ENCODE measurements around the gene SORBS1.

The SORBS1 gene

DNA sequence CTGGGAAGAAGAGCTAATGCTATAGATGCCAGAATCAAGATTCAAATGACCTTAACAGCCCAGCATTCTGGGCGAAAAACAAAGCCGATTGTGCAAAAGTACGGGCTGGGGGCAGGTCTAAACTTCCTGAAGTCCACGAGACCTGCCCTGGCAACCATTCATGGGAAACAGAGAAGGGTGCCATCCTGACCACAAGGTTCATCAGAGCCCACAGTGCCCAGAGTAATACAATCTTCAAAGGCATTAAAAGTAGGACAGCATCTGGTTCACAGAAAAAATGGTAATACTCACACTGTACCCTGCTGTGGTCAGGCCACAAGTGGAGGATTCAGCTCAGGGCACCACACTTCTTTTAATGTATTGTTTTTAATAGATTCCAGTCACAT is 36.1 kb downstream of the SORBS1 start:
- Histone ChIP-seq H3K27ac (ENCODE audit: extremely low read depth, low read depth, low read length) (no peak overlapping the region), H3K4me3 (ENCODE audit: low read depth, low read length) (no peak overlapping the region), H3K4me1 (ENCODE audit: control insufficient read depth, insufficient read depth, low read length) (no peaks in the 10 kb centered on the region), H3K9me3 (ENCODE audit: control insufficient read depth, insufficient read depth, low read depth, low read length) (no peaks in the 10 kb centered on the region), H3K36me3 (ENCODE audit: control insufficient read depth in 2 of 2, insufficient read depth in 1 of 2, low read length in 2 of 2) (no peaks in the 10 kb centered on the region)
- ChIA-PET CTCF (interaction anchor here (0.7 kb wide), 1 partner anchor 103 kb away, joined by 3 read pairs; no protein-coding TSS in a partner anchor), POLR2A (no interaction called here)
- TF ChIP-seq ZNF670 (tag by site-specific recombination; IDR thresholded peaks at IDR 0.05; ENCODE audit: low read depth) (no peak), IKZF3 (tag by site-specific recombination; IDR thresholded peaks at IDR 0.05) (no peak), SALL2 (tag by site-specific recombination; IDR thresholded peaks at IDR 0.05; ENCODE audit: borderline replicate concordance) (no peak), FEZF1 (tag by site-specific recombination; IDR thresholded peaks at IDR 0.05) (no peak), ZNF548 (tag by site-specific recombination; IDR thresholded peaks at IDR 0.05) (no peak), ZNF239 (tag by site-specific recombination; IDR thresholded peaks at IDR 0.05) (no peak), KLF9 (tag by site-specific recombination; IDR thresholded peaks at IDR 0.05; ENCODE audit: low read depth) (no peak), ZNF416 (tag by site-specific recombination; IDR thresholded peaks at IDR 0.05) (no peak), SP7 (tag by site-specific recombination; IDR thresholded peaks at IDR 0.05) (no peak), ZNF324 (tag by site-specific recombination; IDR thresholded peaks at IDR 0.05) (no peak), ZNF585B (tag by site-specific recombination; IDR thresholded peaks at IDR 0.05) (no peak)
- TF ChIP-seq, protein P1, sequence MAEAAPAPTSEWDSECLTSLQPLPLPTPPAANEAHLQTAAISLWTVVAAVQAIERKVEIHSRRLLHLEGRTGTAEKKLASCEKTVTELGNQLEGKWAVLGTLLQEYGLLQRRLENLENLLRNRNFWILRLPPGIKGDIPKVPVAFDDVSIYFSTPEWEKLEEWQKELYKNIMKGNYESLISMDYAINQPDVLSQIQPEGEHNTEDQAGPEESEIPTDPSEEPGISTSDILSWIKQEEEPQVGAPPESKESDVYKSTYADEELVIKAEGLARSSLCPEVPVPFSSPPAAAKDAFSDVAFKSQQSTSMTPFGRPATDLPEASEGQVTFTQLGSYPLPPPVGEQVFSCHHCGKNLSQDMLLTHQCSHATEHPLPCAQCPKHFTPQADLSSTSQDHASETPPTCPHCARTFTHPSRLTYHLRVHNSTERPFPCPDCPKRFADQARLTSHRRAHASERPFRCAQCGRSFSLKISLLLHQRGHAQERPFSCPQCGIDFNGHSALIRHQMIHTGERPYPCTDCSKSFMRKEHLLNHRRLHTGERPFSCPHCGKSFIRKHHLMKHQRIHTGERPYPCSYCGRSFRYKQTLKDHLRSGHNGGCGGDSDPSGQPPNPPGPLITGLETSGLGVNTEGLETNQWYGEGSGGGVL (tag by site-specific recombination; IDR thresholded peaks at IDR 0.05), result no peak
- TF ChIP-seq, protein P2, sequence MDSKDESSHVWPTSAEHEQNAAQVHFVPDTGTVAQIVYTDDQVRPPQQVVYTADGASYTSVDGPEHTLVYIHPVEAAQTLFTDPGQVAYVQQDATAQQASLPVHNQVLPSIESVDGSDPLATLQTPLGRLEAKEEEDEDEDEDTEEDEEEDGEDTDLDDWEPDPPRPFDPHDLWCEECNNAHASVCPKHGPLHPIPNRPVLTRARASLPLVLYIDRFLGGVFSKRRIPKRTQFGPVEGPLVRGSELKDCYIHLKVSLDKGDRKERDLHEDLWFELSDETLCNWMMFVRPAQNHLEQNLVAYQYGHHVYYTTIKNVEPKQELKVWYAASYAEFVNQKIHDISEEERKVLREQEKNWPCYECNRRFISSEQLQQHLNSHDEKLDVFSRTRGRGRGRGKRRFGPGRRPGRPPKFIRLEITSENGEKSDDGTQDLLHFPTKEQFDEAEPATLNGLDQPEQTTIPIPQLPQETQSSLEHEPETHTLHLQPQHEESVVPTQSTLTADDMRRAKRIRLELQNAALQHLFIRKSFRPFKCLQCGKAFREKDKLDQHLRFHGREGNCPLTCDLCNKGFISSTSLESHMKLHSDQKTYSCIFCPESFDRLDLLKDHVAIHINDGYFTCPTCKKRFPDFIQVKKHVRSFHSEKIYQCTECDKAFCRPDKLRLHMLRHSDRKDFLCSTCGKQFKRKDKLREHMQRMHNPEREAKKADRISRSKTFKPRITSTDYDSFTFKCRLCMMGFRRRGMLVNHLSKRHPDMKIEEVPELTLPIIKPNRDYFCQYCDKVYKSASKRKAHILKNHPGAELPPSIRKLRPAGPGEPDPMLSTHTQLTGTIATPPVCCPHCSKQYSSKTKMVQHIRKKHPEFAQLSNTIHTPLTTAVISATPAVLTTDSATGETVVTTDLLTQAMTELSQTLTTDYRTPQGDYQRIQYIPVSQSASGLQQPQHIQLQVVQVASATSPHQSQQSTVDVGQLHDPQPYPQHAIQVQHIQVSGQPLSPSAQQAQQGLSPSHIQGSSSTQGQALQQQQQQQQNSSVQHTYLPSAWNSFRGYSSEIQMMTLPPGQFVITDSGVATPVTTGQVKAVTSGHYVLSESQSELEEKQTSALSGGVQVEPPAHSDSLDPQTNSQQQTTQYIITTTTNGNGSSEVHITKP (tag by site-specific recombination; IDR thresholded peaks at IDR 0.05), result no peak
- TF ChIP-seq, protein P3, sequence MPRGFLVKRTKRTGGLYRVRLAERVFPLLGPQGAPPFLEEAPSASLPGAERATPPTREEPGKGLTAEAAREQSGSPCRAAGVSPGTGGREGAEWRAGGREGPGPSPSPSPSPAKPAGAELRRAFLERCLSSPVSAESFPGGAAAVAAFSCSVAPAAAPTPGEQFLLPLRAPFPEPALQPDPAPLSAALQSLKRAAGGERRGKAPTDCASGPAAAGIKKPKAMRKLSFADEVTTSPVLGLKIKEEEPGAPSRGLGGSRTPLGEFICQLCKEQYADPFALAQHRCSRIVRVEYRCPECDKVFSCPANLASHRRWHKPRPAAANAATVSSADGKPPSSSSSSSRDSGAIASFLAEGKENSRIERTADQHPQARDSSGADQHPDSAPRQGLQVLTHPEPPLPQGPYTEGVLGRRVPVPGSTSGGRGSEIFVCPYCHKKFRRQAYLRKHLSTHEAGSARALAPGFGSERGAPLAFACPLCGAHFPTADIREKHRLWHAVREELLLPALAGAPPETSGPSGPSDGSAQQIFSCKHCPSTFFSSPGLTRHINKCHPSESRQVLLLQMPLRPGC (tag by site-specific recombination; IDR thresholded peaks at IDR 0.05), result no peak
- TF ChIP-seq, protein P4, sequence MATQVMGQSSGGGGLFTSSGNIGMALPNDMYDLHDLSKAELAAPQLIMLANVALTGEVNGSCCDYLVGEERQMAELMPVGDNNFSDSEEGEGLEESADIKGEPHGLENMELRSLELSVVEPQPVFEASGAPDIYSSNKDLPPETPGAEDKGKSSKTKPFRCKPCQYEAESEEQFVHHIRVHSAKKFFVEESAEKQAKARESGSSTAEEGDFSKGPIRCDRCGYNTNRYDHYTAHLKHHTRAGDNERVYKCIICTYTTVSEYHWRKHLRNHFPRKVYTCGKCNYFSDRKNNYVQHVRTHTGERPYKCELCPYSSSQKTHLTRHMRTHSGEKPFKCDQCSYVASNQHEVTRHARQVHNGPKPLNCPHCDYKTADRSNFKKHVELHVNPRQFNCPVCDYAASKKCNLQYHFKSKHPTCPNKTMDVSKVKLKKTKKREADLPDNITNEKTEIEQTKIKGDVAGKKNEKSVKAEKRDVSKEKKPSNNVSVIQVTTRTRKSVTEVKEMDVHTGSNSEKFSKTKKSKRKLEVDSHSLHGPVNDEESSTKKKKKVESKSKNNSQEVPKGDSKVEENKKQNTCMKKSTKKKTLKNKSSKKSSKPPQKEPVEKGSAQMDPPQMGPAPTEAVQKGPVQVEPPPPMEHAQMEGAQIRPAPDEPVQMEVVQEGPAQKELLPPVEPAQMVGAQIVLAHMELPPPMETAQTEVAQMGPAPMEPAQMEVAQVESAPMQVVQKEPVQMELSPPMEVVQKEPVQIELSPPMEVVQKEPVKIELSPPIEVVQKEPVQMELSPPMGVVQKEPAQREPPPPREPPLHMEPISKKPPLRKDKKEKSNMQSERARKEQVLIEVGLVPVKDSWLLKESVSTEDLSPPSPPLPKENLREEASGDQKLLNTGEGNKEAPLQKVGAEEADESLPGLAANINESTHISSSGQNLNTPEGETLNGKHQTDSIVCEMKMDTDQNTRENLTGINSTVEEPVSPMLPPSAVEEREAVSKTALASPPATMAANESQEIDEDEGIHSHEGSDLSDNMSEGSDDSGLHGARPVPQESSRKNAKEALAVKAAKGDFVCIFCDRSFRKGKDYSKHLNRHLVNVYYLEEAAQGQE (tag by site-specific recombination; IDR thresholded peaks at IDR 0.05), result no peak
- TF ChIP-seq, protein P5, sequence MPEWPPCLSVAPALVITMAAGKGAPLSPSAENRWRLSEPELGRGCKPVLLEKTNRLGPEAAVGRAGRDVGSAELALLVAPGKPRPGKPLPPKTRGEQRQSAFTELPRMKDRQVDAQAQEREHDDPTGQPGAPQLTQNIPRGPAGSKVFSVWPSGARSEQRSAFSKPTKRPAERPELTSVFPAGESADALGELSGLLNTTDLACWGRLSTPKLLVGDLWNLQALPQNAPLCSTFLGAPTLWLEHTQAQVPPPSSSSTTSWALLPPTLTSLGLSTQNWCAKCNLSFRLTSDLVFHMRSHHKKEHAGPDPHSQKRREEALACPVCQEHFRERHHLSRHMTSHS (tag by site-specific recombination; IDR thresholded peaks at IDR 0.05), result no peak
- TF ChIP-seq, protein P6, sequence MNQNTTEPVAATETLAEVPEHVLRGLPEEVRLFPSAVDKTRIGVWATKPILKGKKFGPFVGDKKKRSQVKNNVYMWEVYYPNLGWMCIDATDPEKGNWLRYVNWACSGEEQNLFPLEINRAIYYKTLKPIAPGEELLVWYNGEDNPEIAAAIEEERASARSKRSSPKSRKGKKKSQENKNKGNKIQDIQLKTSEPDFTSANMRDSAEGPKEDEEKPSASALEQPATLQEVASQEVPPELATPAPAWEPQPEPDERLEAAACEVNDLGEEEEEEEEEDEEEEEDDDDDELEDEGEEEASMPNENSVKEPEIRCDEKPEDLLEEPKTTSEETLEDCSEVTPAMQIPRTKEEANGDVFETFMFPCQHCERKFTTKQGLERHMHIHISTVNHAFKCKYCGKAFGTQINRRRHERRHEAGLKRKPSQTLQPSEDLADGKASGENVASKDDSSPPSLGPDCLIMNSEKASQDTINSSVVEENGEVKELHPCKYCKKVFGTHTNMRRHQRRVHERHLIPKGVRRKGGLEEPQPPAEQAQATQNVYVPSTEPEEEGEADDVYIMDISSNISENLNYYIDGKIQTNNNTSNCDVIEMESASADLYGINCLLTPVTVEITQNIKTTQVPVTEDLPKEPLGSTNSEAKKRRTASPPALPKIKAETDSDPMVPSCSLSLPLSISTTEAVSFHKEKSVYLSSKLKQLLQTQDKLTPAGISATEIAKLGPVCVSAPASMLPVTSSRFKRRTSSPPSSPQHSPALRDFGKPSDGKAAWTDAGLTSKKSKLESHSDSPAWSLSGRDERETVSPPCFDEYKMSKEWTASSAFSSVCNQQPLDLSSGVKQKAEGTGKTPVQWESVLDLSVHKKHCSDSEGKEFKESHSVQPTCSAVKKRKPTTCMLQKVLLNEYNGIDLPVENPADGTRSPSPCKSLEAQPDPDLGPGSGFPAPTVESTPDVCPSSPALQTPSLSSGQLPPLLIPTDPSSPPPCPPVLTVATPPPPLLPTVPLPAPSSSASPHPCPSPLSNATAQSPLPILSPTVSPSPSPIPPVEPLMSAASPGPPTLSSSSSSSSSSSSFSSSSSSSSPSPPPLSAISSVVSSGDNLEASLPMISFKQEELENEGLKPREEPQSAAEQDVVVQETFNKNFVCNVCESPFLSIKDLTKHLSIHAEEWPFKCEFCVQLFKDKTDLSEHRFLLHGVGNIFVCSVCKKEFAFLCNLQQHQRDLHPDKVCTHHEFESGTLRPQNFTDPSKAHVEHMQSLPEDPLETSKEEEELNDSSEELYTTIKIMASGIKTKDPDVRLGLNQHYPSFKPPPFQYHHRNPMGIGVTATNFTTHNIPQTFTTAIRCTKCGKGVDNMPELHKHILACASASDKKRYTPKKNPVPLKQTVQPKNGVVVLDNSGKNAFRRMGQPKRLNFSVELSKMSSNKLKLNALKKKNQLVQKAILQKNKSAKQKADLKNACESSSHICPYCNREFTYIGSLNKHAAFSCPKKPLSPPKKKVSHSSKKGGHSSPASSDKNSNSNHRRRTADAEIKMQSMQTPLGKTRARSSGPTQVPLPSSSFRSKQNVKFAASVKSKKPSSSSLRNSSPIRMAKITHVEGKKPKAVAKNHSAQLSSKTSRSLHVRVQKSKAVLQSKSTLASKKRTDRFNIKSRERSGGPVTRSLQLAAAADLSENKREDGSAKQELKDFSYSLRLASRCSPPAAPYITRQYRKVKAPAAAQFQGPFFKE (tag by site-specific recombination; IDR thresholded peaks at IDR 0.05; ENCODE audit: borderline replicate concordance), result no peak
- TF ChIP-seq, protein P7, sequence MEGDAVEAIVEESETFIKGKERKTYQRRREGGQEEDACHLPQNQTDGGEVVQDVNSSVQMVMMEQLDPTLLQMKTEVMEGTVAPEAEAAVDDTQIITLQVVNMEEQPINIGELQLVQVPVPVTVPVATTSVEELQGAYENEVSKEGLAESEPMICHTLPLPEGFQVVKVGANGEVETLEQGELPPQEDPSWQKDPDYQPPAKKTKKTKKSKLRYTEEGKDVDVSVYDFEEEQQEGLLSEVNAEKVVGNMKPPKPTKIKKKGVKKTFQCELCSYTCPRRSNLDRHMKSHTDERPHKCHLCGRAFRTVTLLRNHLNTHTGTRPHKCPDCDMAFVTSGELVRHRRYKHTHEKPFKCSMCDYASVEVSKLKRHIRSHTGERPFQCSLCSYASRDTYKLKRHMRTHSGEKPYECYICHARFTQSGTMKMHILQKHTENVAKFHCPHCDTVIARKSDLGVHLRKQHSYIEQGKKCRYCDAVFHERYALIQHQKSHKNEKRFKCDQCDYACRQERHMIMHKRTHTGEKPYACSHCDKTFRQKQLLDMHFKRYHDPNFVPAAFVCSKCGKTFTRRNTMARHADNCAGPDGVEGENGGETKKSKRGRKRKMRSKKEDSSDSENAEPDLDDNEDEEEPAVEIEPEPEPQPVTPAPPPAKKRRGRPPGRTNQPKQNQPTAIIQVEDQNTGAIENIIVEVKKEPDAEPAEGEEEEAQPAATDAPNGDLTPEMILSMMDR (tag by site-specific recombination; IDR thresholded peaks at IDR 0.05), result no peak

Data from HEK293 (cell line).